ENCODE results near the gene SCN3A. TPM values are rescaled to one million over a fixed set of nuclear protein-coding genes. Genes with fewer than 3 reads are reported as not detected.

SCN3A gene
- 2.4 TPM for polyA plus RNA-seq (2012; ENCODE audit: insufficient read depth, insufficient read length, low read depth)

GRCh38 chr2:165203689-165204559, at the start of gene SCN3A:
Gene SCN3A, minus strand, starts transcription at chr2:165204050. Its CDS starts 27,656 bp downstream, at chr2:165176394.
- Histone ChIP-seq H3K9me3 (no peaks in the 10 kb centered on the region), H3K36me3 (no peaks in the 10 kb centered on the region), H3K27me3 (no peaks in the 10 kb centered on the region), H3K4me3 (ENCODE audit: low read depth, low read length) (peak within 1 kb of the TSS; percentile 47), H3K4me1 (no peaks in the 10 kb centered on the region)
- peak; percentile 34 for DNase-seq
- TF ChIP-seq, protein P1, sequence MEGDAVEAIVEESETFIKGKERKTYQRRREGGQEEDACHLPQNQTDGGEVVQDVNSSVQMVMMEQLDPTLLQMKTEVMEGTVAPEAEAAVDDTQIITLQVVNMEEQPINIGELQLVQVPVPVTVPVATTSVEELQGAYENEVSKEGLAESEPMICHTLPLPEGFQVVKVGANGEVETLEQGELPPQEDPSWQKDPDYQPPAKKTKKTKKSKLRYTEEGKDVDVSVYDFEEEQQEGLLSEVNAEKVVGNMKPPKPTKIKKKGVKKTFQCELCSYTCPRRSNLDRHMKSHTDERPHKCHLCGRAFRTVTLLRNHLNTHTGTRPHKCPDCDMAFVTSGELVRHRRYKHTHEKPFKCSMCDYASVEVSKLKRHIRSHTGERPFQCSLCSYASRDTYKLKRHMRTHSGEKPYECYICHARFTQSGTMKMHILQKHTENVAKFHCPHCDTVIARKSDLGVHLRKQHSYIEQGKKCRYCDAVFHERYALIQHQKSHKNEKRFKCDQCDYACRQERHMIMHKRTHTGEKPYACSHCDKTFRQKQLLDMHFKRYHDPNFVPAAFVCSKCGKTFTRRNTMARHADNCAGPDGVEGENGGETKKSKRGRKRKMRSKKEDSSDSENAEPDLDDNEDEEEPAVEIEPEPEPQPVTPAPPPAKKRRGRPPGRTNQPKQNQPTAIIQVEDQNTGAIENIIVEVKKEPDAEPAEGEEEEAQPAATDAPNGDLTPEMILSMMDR (IDR thresholded peaks at IDR 0.05; ENCODE audit: low read depth, low read length): peak; percentile 68

- no peak for DNase-seq
- no peaks in the 10 kb centered on the region for H3K9me3 ChIP-seq
- TF ChIP-seq, protein P1 (IDR thresholded peaks at IDR 0.05; ENCODE audit: low read depth, low read length): no peak
- H3K36me3 ChIP-seq: no peaks in the 10 kb centered on the region
- H3K27me3 ChIP-seq: no peaks in the 10 kb centered on the region
- no peaks in the 10 kb centered on the region for H3K4me1 ChIP-seq
- H3K4me3 ChIP-seq (ENCODE audit: low read depth, low read length): no peak overlapping the region
These were observed 49.3 kb upstream of the SCN3A start for GRCh38 chr2:165253178-165253577.

GRCh38 chr2:165251366-165251765, 47.5 kb upstream of the SCN3A start:
- Histone ChIP-seq H3K27me3 (no peaks in the 10 kb centered on the region), H3K4me1 (no peaks in the 10 kb centered on the region), H3K36me3 (no peaks in the 10 kb centered on the region), H3K4me3 (ENCODE audit: low read depth, low read length) (no peak overlapping the region), H3K9me3 (no peaks in the 10 kb centered on the region)
- TF ChIP-seq, protein P1 (IDR thresholded peaks at IDR 0.05; ENCODE audit: low read depth, low read length): no peak
- DNase-seq: no peak

- no peak for DNase-seq
- no peaks in the 10 kb centered on the region for H3K27me3 ChIP-seq
- no peaks in the 10 kb centered on the region for H3K9me3 ChIP-seq
- TF ChIP-seq, protein P1 (IDR thresholded peaks at IDR 0.05; ENCODE audit: low read depth, low read length): no peak
- H3K36me3 ChIP-seq: no peaks in the 10 kb centered on the region
- no peak overlapping the region for H3K4me3 ChIP-seq (ENCODE audit: low read depth, low read length)
- no peaks in the 10 kb centered on the region for H3K4me1 ChIP-seq
These were observed 44.4 kb upstream of the SCN3A start for GRCh38 chr2:165248238-165248637.

GRCh38 chr2:165245081-165245793, 41.4 kb upstream of the SCN3A start:
- no peaks in the 10 kb centered on the region for H3K36me3 ChIP-seq
- H3K4me1 ChIP-seq: no peaks in the 10 kb centered on the region
- TF ChIP-seq, protein P1 (IDR thresholded peaks at IDR 0.05; ENCODE audit: low read depth, low read length): no peak
- H3K9me3 ChIP-seq: no peaks in the 10 kb centered on the region
- no peak for DNase-seq
- H3K27me3 ChIP-seq: no peaks in the 10 kb centered on the region
- no peak overlapping the region for H3K4me3 ChIP-seq (ENCODE audit: low read depth, low read length)

All from BE2C (cell line).